Fibroblast of skin of abdomen (primary cell): Measurements from ENCODE around the gene MOB3B.
"Not testable (repeated sequence)": the region's sequence is repeated elsewhere in the genome, so short reads cannot be mapped to it uniquely, and the experiment has no call there.

ENCODE experiments used
- DNase-seq: peaks from one replicate; pipeline ENCODE4 v3.0.0-alpha.2; 2013

The MOB3B gene

GRCh38 chr9:27514551-27514950, 15.1 kb downstream of the MOB3B start:
- no peak for DNase-seq

- no peak for DNase-seq
These were observed 17.8 kb downstream of the MOB3B start for GRCh38 chr9:27511771-27512170.

DNA sequence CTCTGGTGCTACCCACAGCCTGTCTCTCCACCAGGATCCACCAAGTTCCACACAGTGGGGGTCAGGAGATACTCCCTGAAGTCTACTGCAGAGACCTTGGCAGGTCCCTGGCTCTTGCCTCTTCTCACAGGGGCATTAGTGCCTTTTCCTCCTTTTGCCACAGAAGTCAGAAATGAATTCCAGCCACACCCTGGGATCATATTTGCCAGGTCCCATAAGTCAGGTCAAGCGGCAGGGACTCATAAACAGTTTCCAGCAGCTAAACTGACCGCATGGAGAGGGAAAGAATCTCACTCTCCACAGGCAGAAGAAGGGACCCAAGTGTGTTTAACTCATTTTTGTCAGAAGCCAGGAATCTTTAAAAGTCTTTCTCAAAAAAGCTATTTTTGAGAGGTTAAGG, 18.8 kb downstream of the MOB3B start:
- DNase-seq = no peak

- no peak for DNase-seq
These were observed 22.6 kb downstream of the MOB3B start for GRCh38 chr9:27506981-27507380.

GRCh38 chr9:27505744-27506161, 23.9 kb downstream of the MOB3B start:
- DNase-seq = no peak

DNA sequence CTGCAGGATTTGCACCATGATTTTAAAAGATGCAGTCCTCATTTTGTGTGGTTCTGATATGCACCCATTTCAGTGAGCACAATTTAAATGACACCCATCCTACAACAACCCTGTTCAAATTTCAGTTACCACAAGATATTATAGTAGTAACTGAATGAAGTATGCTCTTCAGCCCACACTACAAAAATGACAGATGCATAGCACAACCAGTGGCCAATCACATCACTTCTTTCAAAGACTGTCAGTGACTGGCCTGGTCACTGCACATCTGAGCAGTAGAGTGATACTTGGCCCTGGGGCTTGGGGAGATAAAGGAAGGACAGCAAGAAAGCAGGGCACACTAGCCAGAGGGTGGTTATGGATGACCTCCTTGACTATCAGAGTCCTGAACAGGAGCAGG, 25.4 kb downstream of the MOB3B start:
- no peak for DNase-seq

- no peak for DNase-seq
These were observed 26.0 kb downstream of the MOB3B start for GRCh38 chr9:27503623-27504022.

GRCh38 chr9:27500902-27501301, 28.7 kb downstream of the MOB3B start:
- DNase-seq = not testable (repeated sequence)

DNA sequence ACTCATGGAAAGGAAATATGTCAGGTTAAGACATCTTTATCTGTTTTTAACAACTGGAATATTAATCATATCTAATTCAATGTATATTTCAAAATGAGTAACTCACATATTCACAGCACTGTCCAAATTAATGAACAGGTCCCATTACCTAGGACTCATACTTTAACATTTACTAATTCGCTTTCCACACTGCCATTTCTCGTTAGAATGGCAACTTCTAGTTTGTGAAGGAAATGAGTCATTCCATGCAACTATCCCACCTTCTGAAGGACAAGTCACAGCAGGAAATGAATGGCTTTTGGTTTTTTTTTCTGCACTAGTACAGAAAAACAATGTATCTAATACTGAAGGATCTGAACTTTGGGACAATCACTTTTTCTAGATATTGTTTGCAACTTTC, 30.2 kb downstream of the MOB3B start:
- DNase-seq = peak; percentile 32

DNA sequence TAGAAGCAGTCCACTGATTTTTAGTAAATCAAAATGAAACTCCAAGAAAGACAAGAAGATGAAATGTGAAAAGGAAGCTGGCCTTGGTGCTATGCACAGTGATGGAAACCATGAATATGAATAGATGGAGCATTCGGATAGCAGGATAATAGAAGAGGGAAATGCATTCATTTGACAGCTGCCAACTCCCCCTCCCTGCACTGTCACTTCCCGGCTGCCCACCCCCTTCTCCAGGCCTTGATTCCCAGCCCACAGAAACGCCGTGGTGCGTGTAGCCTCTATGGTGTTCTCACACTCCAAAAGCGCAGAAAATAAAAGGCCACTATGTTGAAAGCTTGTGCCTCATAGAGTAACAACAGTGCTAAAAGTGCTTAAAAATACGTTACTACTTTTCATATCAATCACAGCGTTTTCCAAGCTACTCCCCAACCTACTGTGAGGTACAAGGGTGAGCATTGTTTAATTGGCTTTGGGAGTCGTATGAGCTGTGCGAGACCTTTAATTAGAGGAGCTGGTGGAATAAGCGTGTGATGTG, 31.7 kb downstream of the MOB3B start:
- no peak for DNase-seq

- DNase-seq = no peak
These were observed 33.5 kb downstream of the MOB3B start for GRCh38 chr9:27496135-27496504.

GRCh38 chr9:27495480-27496134, 34.0 kb downstream of the MOB3B start:
- DNase-seq = no peak

- DNase-seq = peak; percentile 31
These were observed 38.5 kb downstream of the MOB3B start for GRCh38 chr9:27491154-27491553.

DNA sequence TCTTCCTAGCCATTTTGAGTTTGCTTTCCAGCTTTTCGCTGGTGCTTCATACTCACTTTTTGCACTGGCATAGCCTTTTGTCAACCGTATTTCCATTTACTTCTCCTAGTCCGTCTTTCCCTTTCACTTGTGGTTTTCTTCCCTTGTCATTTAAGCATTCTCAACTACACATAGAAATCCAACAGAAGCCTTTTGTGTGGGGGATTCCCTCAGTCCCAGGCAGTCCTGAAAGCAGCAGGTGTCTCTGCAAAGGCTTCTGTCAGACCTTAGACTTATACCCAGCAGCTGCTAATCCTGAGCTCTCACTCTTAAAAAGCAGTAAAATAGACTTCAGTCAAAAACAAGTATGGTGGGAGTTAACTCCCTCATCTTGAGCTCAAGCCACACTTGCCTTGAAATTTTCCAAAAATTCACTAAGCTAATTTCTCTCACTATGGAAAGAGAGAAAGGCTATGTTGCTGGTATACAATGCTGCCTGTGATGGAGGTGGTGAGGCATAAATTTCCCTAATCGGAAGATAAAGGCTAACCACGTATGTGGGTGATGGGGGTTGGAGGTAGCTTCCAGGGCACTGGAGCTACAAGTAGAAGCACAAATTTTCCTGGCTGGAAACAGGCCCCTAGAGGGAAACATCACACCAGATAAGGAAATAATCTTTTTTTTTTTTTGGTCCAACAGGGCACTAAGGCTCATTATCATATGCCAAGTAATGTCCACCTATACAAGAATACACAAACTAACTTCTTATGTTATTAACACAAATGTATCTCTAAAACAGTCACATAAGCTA, 40.3 kb downstream of the MOB3B start:
- no peak for DNase-seq

DNA sequence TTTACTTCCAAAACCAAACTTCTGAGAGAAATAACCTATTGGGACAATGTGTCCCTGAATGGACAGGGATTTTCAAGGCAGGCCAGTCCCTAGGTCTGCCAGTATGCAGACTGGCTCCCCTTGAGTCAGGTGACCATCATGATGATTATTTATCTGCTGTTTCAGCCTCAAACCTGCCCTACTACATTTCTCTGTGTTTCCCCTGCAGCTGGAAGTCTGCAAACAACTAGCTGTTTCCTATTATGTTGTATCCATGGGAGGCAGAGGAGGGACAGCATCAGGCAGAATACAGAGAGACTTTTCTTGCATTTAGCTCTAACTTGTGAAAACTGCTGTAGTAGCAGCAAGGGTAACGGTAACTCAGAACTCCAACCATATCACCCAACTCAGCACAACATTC, 41.7 kb downstream of the MOB3B start:
- DNase-seq = no peak

DNA sequence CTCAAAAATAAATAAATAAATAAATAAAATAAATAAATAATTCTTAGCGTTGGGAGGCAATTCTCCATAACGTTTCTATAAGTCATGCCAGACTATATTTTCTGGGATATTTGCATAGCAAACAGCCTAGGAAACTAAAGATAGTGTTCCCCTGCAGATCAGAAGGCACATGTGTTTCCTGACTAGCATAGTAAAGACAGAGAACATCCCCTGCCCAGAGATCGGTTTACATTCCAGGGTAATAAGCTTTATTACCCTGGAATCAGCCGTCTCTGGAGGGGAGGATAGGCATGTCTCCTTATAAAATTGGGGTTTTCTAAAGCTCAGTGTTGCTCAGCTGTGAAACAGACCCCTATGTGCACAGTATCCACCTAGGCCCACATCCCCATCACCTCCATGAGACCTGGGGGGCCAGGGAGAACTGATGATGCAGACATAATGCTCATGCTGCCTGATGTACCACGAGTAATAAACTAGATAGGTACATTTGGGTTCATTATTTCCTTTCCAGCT, 42.4 kb downstream of the MOB3B start:
- peak; percentile 15 for DNase-seq

DNA sequence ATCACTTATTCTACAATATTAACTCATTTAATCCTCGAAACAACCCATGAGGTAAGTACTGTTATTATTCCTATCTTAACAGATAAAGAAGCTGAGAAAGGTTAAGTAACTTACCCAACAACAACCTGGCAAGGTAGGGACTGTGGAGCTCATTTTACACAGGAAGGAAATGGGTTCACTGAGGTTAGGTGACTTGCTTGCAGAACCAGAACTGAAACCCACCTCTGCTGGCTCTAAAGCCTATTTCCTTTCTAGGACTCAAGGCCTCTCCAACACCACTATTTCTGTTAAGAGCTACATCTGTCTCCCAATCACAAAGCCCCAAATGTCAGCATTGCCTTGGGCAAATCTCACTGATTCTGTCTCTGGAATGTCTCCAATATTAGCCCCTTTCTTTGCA, 44.5 kb downstream of the MOB3B start:
- DNase-seq = no peak

DNA sequence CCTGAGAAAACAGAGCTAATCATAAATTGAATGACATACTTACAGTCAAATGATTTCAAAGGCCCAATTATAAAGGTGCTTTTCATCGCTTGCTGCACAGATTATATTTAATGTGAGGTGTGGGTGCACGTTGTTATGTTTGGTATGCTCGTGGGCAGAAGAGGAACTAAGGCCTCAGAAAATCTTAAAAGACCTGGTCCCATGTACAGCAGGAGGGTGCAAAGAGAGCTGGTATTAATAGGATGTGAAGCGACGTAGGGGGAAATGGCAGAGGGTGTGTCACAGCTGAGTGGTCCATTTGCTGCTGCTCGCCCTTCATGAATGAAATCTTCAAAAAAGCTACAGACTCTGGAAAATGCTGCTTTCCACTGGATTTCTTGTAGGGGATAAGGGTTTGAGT, 46.0 kb downstream of the MOB3B start:
- DNase-seq = no peak

- DNase-seq = no peak
These were observed 46.9 kb downstream of the MOB3B start for GRCh38 chr9:27482709-27483108.

- DNase-seq = no peak
These were observed 51.3 kb downstream of the MOB3B start for GRCh38 chr9:27478322-27478721.

DNA sequence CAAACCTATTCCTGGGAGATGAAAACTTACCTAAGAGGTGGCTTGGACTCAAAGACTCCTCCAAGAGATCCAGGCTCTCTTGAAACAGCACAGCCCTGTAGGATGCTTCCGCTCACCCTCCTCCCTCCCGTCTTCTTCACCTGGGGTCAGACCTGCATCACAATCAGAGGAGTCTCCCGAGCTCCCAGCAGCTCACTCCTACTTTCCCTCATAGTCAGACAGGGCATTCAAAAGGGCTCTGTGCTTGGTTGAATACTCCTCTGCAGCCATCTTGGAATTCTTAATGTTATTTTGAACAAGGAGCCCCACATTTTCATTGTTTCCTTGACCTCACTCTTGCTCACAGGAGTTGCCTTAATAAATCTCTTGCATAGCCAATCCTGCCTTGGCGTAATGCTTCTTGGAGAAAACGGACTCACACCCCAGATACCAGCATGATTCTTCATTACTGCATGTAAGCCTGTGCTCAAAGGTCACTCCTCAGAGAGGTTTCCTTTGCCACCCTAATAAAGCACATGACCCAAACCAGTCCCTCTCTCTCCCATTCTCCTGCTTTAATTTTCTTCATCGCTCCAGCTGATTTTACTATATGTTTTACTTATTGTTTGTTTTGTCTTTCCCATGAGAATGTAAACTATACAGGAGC, 52.6 kb downstream of the MOB3B start:
- DNase-seq = no peak

- DNase-seq = no peak
These were observed 54.5 kb downstream of the MOB3B start for GRCh38 chr9:27475057-27475595.

GRCh38 chr9:27474305-27474704, 55.3 kb downstream of the MOB3B start:
- no peak for DNase-seq
